GM12874 (cell line): ENCODE data around the gene CMTM1.

Experiments used
- TF ChIP-seq, protein P1 (sequence below): IDR thresholded peaks from 2 replicates; pipeline ENCODE4 v1.5.1; 2011; ENCODE audit warnings: low read depth, mild to moderate bottlenecking, control low read depth, low read length, moderate library complexity; ENCODE audit not compliant: insufficient read depth

CMTM1 gene

DNA sequence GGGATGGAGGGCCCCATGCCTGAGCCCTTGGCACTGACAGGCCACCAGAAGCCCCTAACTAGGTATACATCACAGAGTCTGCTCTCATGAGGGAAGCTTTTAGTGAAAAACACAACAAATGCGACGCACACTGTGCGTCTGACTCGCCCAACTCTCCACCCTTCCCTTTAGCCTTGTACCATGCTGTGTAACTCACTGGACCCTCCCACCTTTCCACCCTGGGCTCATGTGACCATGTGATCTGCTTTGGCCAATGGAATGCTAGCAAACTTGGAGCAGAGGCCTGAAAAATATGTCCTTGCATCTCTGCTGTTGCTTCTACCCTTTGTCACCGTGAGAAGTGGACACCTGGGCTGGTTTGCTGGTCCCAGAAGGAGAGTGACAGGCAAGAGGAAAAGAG is 37.9 kb upstream of the CMTM1 start:
- TF ChIP-seq, protein P1, sequence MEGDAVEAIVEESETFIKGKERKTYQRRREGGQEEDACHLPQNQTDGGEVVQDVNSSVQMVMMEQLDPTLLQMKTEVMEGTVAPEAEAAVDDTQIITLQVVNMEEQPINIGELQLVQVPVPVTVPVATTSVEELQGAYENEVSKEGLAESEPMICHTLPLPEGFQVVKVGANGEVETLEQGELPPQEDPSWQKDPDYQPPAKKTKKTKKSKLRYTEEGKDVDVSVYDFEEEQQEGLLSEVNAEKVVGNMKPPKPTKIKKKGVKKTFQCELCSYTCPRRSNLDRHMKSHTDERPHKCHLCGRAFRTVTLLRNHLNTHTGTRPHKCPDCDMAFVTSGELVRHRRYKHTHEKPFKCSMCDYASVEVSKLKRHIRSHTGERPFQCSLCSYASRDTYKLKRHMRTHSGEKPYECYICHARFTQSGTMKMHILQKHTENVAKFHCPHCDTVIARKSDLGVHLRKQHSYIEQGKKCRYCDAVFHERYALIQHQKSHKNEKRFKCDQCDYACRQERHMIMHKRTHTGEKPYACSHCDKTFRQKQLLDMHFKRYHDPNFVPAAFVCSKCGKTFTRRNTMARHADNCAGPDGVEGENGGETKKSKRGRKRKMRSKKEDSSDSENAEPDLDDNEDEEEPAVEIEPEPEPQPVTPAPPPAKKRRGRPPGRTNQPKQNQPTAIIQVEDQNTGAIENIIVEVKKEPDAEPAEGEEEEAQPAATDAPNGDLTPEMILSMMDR = no peak

DNA sequence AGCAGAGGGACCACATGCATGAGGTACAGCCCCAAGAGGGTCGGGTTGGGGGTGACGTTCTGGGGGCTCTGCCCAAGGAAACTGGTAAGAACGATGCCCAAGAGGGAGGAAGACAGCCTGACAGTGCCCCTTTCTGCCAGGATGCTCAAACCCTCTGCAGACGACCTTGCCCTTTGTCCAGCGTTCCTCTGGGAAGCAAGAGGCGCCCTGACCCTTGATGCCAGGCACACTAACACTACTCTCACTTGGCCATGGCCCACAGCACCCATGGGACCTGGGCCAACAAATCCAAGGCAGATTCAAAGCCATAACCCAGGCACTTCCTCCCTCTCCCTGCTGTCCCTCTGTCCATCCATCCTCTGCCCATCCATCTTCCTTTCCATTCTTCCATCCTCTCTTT is 36.8 kb upstream of the CMTM1 start:
- TF ChIP-seq, protein P1 = no peak

DNA sequence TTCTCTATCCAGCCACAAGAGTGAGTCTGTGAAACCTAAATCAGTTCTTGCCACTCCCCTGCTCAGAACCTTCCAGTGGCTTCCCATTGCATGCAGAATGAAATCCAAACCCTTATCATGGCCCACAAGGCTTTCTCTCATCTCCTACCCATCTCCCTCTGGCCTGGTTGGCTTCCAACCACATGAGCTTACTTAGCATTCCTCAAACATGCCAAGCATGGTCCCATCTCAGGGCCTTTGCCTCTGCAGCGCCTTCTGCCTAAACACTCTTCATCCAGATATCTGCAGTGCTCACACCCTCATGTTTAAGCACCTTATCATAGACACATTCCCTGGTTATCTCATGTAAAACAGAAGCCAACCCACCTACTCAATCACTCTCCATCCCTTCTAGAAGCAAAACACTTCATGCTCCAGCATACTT is 31.9 kb upstream of the CMTM1 start:
- TF ChIP-seq, protein P1 = no peak

DNA sequence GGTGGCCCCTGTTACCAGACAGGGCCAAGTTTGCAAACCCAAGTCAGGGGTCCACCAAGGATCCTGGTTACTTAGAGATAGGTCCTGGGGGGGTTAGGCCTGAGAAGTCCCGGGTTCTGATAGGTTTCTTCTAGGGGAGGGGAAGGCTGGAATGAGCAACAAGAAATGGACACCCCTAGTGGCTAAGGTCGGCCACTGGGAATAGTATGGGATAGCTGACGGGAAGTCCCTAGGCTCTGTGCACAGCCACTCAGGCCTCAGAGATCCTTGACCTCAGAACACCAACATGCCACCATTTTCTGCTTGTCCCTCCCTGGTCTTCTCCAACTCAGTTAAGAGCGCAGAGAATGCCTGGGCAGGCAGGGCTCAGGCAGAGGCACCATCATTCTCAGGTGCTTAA is 29.7 kb upstream of the CMTM1 start:
- TF ChIP-seq, protein P1 = no peak

DNA sequence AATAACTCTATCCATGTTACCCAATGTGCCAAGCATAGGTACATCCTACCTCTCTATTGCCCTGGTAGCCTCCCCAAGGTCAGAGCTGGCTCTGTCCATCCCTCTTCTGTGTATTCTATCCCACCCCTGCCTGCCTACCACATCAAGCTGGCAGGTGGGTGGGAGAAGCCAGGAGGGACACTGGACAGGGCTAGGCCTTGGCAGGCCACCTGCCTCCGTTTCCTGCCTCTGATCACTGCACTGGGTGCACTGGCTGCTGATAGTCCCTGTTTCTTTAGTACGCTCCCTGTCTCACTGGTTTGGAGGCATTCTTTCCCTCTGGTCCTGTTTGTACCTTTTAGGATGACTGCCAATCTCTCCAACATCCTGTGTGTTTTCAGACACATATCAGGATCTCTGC is 29.0 kb upstream of the CMTM1 start:
- TF ChIP-seq, protein P1 = no peak

DNA sequence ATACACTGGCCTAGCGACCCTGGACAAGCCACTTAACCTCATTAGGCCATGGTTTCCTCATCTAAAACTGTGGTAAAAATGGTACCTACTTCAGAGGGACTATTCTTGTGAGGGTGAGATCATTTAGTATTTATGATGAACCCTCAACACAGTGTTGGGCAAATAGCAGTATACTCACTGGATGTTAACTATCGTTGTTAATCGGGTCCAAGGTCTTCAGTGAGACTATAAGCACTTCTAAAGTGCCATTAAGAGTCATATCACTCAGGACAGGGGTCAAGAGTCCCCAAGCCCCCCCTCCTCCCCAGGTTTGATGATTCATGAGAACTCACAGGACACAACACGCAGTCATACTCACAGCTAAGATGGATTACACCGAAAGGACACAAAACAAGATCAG is 27.3 kb upstream of the CMTM1 start:
- TF ChIP-seq, protein P1 = no peak

DNA sequence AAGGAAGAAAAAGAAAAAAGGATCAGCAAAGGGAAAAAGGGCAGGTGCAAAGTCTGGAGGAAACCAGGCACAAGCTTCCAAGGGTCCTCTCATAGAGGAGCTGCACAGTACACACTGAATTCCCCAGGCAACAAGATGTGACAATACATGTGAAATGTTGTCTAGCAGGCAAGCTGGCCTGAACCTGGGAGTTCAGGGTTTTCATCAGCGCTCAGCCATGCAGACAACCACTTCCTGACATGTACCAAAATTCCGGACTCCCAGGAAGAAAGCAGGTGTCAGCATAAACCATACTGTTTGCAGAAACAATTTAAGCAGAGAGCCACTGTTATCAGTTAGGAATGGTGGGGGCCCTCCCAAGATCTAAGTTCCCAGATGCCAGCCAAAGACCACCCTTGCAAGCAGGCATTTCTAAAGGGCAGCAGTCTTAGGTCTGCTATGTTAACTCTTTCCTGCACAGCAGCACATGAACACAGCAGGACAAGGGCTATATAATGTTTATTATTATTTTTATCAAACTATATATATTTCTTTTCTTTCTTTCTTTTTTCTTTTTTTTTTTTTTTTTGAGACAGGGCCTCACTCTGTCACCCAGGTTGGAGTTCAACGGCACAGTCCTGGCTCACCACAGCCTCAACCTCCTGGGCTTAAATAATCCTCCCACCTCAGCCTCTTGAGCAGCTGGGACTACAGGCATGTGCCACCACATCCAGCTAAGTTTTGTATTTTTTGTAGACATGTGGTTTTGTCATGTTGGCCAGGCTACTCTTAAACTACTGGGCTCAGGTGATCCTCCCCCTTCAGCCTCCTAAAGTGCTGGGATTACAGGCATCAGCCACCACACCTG is 26.4 kb upstream of the CMTM1 start:
- TF ChIP-seq, protein P1 = no peak
